ENCODE data around the gene EHD2. TPM values are rescaled to one million over a fixed set of nuclear protein-coding genes. Genes with fewer than 3 reads are reported as not detected.

Gene EHD2
- total and polyA plus RNA-seq, 2 experiments from 2014 or later: 163 to 498 TPM

GRCh38 chr19:47730521-47730889 is 17.3 kb downstream of the EHD2 start:
- Histone ChIP-seq H3K79me2 (ENCODE audit: insufficient read depth) (peaks cover 94% of the 10 kb centered on the region), H3K36me3 (ENCODE audit: low read depth) (peaks cover 47% of the 10 kb centered on the region)

GRCh38 chr19:47730910-47731309 is 17.7 kb downstream of the EHD2 start:
- Histone ChIP-seq H4K20me1 (ENCODE audit: insufficient read depth) (no peaks in the 10 kb centered on the region), H3K9me3 (ENCODE audit: low read depth) (no peaks in the 10 kb centered on the region), H2AFZ (no peak overlapping the region), H3K9ac (no peak overlapping the region), H3K9me2 (ENCODE audit: insufficient read depth) (no peaks in the 10 kb centered on the region), H3K27me3 (replicated peaks; ENCODE audit: insufficient read depth) (no peaks in the 10 kb centered on the region), H3K4me1 (ENCODE audit: insufficient read depth) (peaks cover 33% of the 10 kb centered on the region), H3K4me2 (ENCODE audit: unreplicated experiment) (no peak overlapping the region), H3K79me2 (ENCODE audit: insufficient read depth) (peaks cover 94% of the 10 kb centered on the region), H3K36me3 (ENCODE audit: low read depth) (peaks cover 50% of the 10 kb centered on the region), H3K4me3 (no peak overlapping the region), H3K27ac (no peak overlapping the region), H3F3A (ENCODE audit: insufficient read depth) (peaks cover 47% of the 10 kb centered on the region)
- in situ Hi-C loops (cut with MboI): no loop called here
- no peak for DNase-seq
- TF ChIP-seq EZH2phosphoT487 (IDR thresholded peaks at IDR 0.05; ENCODE audit: insufficient read depth, low read depth) (no peak), EZH2 (IDR thresholded peaks at IDR 0.05; ENCODE audit: insufficient read depth, poor library complexity, severe bottlenecking) (no peak)
- 81 to 88% methylated on average over 7 to 8 of the region's 8 CpGs for WGBS, 2 experiments (ENCODE audit: low coverage in 1 of 2, low lambda C conversion rate in 2 of 2, missing lambda C conversion rate in 2 of 2)

More at GRCh38 chr19:47730521-47730889, 17.3 kb downstream of the EHD2 start:
- in situ Hi-C loops (cut with MboI): no loop called here
- Histone ChIP-seq H3K27ac (no peak overlapping the region), H3K9me2 (ENCODE audit: insufficient read depth) (no peaks in the 10 kb centered on the region), H3F3A (ENCODE audit: insufficient read depth) (peaks cover 47% of the 10 kb centered on the region), H3K4me1 (ENCODE audit: insufficient read depth) (peaks cover 33% of the 10 kb centered on the region), H4K20me1 (ENCODE audit: insufficient read depth) (no peaks in the 10 kb centered on the region), H3K9ac (no peak overlapping the region), H3K27me3 (replicated peaks; ENCODE audit: insufficient read depth) (no peaks in the 10 kb centered on the region), H3K4me2 (ENCODE audit: unreplicated experiment) (no peak overlapping the region), H2AFZ (no peak overlapping the region), H3K9me3 (ENCODE audit: low read depth) (no peaks in the 10 kb centered on the region), H3K4me3 (no peak overlapping the region)
- no peak for DNase-seq
- 96% methylated on average over 8 of the region's 8 CpGs for WGBS, 2 experiments (ENCODE audit: low coverage in 1 of 2, low lambda C conversion rate in 2 of 2, missing lambda C conversion rate in 2 of 2)
- no peak for TF ChIP-seq EZH2phosphoT487 (IDR thresholded peaks at IDR 0.05; ENCODE audit: insufficient read depth, low read depth)
- no peak for TF ChIP-seq EZH2 (IDR thresholded peaks at IDR 0.05; ENCODE audit: insufficient read depth, poor library complexity, severe bottlenecking)

- no peak overlapping the region for H3K27ac ChIP-seq
- H4K20me1 ChIP-seq (ENCODE audit: insufficient read depth): no peaks in the 10 kb centered on the region
- H3K79me2 ChIP-seq (ENCODE audit: insufficient read depth): peaks cover 75% of the 10 kb centered on the region
- DNase-seq: no peak
- no peaks in the 10 kb centered on the region for H3K9me2 ChIP-seq (ENCODE audit: insufficient read depth)
- H3F3A ChIP-seq (ENCODE audit: insufficient read depth): peaks cover 45% of the 10 kb centered on the region
- no peak overlapping the region for H3K4me2 ChIP-seq (ENCODE audit: unreplicated experiment)
- H3K36me3 ChIP-seq (ENCODE audit: low read depth): peaks cover 63% of the 10 kb centered on the region
- in situ Hi-C loops (cut with MboI): no loop called here
- H3K4me3 ChIP-seq: no peak overlapping the region
- H3K9me3 ChIP-seq (ENCODE audit: low read depth): no peaks in the 10 kb centered on the region
- no peak overlapping the region for H3K9ac ChIP-seq
- TF ChIP-seq EZH2phosphoT487 (IDR thresholded peaks at IDR 0.05; ENCODE audit: insufficient read depth, low read depth) (no peak), EZH2 (IDR thresholded peaks at IDR 0.05; ENCODE audit: insufficient read depth, poor library complexity, severe bottlenecking) (no peak)
- no peaks in the 10 kb centered on the region for H3K27me3 ChIP-seq (replicated peaks; ENCODE audit: insufficient read depth)
- 72 to 73% methylated on average over 4 of the region's 4 CpGs for WGBS, 2 experiments (ENCODE audit: low coverage in 1 of 2, low lambda C conversion rate in 2 of 2, missing lambda C conversion rate in 2 of 2)
- H3K4me1 ChIP-seq (ENCODE audit: insufficient read depth): no peaks in the 10 kb centered on the region
- no peak overlapping the region for H2AFZ ChIP-seq
These were observed 21.9 kb downstream of the EHD2 start for GRCh38 chr19:47735131-47735530.

- Histone ChIP-seq H3K9me3 (ENCODE audit: low read depth) (no peaks in the 10 kb centered on the region), H2AFZ (no peak overlapping the region), H3K27me3 (replicated peaks; ENCODE audit: insufficient read depth) (no peaks in the 10 kb centered on the region), H3K4me3 (no peak overlapping the region), H3K4me1 (ENCODE audit: insufficient read depth) (peaks cover 19% of the 10 kb centered on the region), H3K36me3 (ENCODE audit: low read depth) (peaks cover 29% of the 10 kb centered on the region), H3K79me2 (ENCODE audit: insufficient read depth) (peaks cover 20% of the 10 kb centered on the region), H3K9me2 (ENCODE audit: insufficient read depth) (no peaks in the 10 kb centered on the region), H3K27ac (0 out of 2 replicates have a peak overlapping the region, but pooled peaks have one; percentile 98), H3K4me2 (ENCODE audit: unreplicated experiment) (no peak overlapping the region), H4K20me1 (ENCODE audit: insufficient read depth) (no peaks in the 10 kb centered on the region), H3K9ac (no peak overlapping the region), H3F3A (ENCODE audit: insufficient read depth) (peaks cover 60% of the 10 kb centered on the region)
- DNase-seq: no peak
- no peak for TF ChIP-seq EZH2phosphoT487 (IDR thresholded peaks at IDR 0.05; ENCODE audit: insufficient read depth, low read depth)
- TF ChIP-seq EZH2 (IDR thresholded peaks at IDR 0.05; ENCODE audit: insufficient read depth, poor library complexity, severe bottlenecking): no peak
- in situ Hi-C loops (cut with MboI): no loop called here
- 91 to 92% methylated on average over 48 of the region's 48 CpGs for WGBS, 2 experiments (ENCODE audit: low coverage in 1 of 2, low lambda C conversion rate in 2 of 2, missing lambda C conversion rate in 2 of 2)
These were observed 27.8 kb downstream of the EHD2 start for GRCh38 chr19:47740866-47741519.
